NCI-H146 treated with DMSO at 0.1 percent for 48 hours (cell line): ENCODE results near the gene RASAL1.
A peak's percentile ranks its signal among the peaks of the same experiment; 100 is the strongest.
"Not testable (repeated sequence)": the region's sequence is repeated elsewhere in the genome, so short reads cannot be mapped to it uniquely, and the experiment has no call there.

ENCODE experiments used
- DNase-seq: peaks from one replicate; lab custom pipeline; 2025; ENCODE audit not compliant: unreplicated experiment; lab: John Stamatoyannopoulos, UW

Gene RASAL1

DNA sequence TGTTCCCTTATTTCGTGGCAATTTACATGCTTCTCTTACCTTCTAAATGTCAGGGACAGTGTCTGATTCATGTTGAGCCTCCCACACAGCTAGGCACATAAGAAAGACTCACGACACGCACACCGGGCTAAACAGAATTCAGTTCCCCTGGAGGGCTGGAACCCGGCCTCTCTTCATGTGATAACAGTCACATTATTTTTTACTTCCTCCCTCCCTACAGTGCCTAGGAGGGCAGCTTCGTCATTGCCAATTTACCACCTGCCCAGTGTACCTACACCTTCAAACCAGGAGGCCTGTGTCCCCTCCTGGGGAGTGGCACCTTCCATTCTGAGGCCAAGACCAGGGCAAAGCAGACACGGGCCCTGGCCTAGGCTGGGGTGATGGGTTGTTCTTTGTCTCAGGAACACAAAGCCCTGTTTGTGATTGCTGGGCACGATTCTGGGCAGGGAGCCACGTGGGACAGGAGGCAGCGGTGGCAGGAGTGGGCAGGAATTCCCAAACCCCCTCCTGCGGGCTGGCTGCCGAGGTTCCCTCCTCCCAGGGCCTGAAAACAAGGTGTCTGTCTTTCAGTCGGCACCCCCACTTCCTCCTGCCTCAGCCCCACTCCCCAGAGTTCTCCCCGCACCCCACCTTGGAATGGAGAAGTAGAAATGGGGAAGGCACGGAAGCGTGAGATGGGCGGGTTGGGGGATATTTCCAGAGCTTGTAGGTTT, 6.8 kb upstream of the RASAL1 start:
- no peak for DNase-seq

- not testable (repeated sequence) for DNase-seq
Observed at GRCh38 chr12:113141716-113142115, 6.2 kb upstream of the RASAL1 start.

DNA sequence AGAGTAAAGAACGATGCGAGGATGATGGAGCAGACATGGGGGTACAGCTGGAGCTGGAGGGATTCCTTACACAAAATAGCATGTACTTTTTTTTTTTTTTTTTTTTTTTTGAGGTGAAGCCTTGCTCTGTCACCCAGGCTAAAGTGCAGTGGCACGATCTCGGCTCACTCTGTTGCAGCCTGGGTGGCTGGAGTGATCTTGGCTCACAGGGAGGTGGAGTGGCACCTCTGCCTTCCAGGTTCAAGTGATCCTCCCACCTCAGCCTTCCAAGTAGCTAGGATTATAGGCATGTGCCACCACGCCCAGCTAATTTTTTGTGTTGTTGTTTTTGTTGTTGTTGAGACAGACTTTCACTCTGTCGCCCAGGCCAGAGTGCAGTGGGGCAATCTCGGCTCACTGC, 5.1 kb upstream of the RASAL1 start:
- DNase-seq = no peak

- no peak for DNase-seq
Observed at GRCh38 chr12:113138826-113139225, 3.3 kb upstream of the RASAL1 start.

DNA sequence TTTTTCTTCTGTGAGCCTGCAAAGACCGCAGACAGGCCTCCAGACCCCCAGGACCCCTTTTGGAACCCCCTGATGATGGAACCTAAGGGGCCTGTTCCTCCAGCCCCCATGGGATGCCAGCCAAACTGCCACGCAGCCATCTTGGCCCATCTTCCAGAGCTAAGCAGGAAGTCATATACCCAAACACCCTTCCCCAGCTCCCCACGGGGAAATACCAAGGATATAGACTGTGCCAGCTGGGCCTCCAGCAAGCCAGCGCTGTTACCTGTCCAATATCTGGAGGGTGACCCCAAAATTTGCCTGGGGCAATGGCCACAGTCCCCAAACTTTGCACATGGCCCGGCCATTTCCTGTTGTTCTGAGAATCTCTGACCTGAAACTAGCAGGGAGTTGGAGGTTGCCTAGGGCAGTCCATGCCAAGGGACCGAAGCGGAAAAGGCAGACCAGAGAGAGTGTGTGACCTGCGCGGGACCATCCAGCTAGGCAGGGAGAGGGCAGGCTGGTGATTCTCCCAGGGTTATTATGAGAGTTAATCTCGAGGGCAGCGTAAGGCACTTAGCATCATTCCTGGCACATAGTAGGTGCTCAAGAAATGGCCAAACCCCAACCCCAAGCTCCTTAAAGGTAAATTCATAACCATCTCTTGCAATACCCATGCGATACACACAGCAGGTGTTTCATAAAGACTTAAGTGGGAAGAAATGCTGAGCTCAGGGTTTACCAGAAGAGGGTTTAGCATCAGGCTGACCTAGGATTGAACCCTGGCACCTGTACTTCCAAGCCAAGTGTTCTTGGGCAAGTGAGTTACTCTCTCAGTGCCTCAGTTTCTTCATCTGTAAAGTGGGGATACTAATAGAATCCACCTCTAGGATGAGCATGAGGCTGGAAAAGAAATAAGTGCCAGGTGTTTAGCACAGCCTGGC, 2.6 kb upstream of the RASAL1 start:
- DNase-seq = no peak

DNA sequence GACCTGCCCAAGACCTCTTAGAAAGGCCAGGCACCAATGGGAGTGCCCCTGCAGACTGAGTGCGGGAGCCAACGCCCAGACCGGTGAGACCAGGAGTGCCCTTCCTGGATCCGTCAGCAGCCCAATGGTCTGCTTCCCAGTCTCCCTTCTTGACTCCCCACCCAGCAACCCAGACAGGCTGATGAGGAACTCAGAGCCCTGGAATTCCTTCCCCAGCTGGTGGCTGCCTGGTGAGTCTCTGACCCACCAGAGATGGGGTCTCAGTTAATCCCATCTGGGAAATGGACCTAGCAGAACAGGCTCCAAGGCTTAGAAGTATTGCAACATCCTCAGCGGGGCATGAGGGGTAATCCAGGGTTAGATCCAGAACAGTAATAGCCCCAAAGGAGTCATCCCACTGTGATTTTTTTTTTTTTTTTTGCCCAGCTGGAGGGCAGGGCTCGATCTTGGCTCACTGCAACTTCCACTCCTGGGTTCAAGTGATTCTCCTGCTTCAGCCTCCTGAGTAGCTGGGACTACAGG, 1.5 kb upstream of the RASAL1 start:
- no peak for DNase-seq

DNA sequence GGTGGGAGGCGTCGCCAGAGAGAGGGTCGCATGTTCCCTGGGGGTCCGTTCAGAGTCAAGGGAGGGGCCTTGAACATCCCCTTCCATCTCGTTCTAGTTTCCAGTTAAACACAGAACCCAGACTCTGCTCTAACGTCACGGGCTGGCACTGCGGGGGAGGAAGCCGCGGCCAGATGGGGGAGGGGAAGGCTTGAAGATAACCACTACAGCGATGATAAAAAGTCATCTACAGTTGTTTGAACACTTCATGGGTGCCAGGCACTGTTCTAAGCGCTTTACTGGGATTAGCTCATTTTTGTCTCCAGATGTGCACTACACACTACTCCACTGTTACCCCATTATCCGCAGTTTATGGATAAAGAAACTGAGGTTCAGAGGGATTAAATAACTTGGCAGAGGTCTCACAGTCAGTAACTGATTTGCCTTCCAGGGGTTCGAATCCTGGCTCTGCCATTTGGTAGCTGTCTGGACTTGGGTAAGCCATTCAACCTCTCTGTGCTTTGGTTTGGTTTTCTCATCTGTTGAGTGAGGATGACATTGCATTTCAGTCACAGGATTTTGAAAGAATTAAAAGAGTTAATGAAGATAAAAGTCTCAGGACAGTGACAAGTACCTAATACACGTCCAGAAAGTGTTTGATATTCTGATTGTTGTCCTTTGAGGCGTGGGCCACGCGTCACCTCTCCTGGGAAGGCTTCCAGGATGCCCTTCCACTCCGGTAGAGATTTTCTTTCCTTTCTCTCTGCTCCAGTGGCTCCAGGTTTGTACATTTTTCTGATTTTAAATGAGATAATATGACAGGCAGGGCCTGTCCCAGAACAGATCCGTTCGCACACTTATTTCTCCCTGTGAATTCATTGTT, 798 bp upstream of the RASAL1 start:
- no peak for DNase-seq

- no peak for DNase-seq
Observed at GRCh38 chr12:113134521-113134951, 1.0 kb downstream of the RASAL1 start.

DNA sequence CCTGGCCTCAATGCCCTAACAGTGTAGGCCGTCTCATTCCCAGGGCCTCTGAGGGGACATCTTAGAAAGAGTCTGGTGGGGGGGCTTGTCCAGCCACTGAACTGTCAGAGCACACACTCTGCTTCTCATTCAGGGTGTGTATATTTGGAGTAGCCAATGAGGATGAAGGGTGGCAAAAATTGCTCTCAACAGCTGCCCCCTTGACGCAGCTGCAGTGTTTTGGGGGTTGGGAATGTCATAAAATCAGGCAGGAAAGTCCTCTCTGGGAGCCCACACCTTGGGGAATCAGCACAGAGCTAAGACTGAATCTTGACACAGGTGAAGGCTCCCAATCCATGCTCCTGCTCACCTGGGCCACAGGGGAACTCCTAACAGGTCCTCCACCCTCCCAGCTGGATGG, 1.5 kb downstream of the RASAL1 start:
- no peak for DNase-seq

GRCh38 chr12:113133666-113134065, 1.9 kb downstream of the RASAL1 start:
- DNase-seq = no peak

- DNase-seq = no peak
Observed at GRCh38 chr12:113133036-113133435, 2.5 kb downstream of the RASAL1 start.

DNA sequence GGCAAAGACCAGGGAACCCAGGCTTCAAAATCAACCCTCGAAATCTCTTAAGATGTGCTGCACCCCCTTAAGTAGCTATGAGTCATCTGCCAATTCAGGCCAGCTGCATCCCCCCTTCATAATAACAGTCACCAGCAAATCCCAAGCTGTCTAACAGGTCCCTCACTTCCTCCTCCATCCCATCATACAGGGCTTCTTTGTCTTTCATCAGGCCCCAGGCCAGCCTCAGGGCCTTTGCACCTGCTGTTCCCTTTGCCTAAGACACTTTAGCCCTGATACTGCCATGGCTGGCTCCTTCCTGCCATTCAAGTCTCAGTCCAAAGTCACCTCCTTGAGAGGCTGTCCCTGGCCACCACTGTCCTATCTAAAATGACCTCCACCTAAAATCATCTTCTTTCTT, 4.0 kb downstream of the RASAL1 start:
- no peak for DNase-seq

GRCh38 chr12:113130457-113131135, 5.0 kb downstream of the RASAL1 start:
- no peak for DNase-seq

GRCh38 chr12:113129664-113130456, 5.7 kb downstream of the RASAL1 start:
- no peak for DNase-seq

DNA sequence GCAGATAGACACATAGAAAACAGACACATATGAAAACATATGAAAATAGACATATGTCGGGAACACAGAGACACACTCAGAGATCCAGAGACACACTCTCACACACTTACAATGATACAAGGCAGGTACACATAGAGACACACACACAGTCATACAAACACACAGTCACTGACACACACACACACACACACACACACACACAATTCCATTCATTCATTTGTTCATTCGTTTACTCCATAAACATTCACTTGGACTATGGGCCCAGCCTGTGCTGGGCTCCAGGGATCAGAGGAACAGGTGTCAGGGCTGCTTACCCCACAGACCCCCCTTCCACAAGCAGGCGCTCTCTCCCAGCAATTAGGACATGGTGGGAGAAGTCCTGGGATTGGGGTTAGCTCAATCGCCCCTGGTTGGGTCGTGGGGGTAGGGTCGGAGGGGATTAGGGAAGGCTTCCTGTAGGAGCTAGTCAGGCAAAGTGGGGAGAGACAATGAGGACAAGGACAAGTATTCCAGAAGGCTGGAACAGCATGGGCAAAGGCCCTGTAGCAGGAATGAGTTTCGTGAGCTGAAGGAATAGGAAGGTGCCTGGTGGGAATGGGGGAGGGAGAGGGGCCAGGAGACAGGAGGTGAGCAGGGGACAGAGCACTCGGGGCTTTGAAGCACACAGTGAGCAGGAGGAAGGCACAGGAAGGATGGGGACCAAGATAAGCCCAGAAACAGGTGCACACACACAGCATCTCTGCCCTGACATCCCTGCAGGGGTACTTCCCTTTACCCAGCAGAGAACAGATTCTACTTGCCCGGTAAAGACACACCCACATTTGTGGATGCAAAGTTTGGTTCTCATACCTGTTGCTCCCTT, 6.5 kb downstream of the RASAL1 start:
- no peak for DNase-seq

- no peak for DNase-seq
Observed at GRCh38 chr12:113127791-113128199, 7.8 kb downstream of the RASAL1 start.

GRCh38 chr12:113120670-113121370, 14.7 kb downstream of the RASAL1 start:
- peak; percentile 76 for DNase-seq
